Natural killer cell (primary cell): ENCODE measurements around the gene CD226. TPM values are rescaled to one million over a fixed set of nuclear protein-coding genes. Genes with fewer than 3 reads are reported as not detected.

Experiments used
- ATAC-seq, 3 donors: fragments of 150-1000 bp in 2 of 3; fragments of 200-7000 bp in 1 of 3; cut with Tn5 transposase; 1 replicate in 1 of 3; 2 replicates in 2 of 3; pipeline ENCODE4 v1.10.0; 2021; ENCODE audit warnings: mild to moderate bottlenecking in 2 of 3, moderate library complexity in 2 of 3
- DNase-seq, 2 donors: peaks; one replicate each; pipeline versions ENCODE4 v3.0.0 to v3.0.0-alpha.2; 2013 to 2021; ENCODE audit warnings: mixed read lengths in 1 of 2
- H3K27ac ChIP-seq: one replicate; pipeline ENCODE4 v1.5.1; 2013; ENCODE audit warnings: mild to moderate bottlenecking, low read length
- H3K27me3 ChIP-seq: one replicate; pipeline ENCODE4 v1.6.1; 2013; ENCODE audit warnings: low read length; ENCODE audit not compliant: control insufficient read depth, insufficient read depth
- H3K36me3 ChIP-seq: one replicate; pipeline ENCODE4 v1.6.1; 2013; ENCODE audit warnings: low read length; ENCODE audit not compliant: control insufficient read depth, insufficient read depth
- H3K4me1 ChIP-seq: one replicate; pipeline ENCODE4 v1.6.1; 2013; ENCODE audit warnings: low read length; ENCODE audit not compliant: control insufficient read depth, insufficient read depth
- H3K4me3 ChIP-seq: one replicate; pipeline ENCODE4 v1.5.1; 2013; ENCODE audit warnings: low read length
- H3K9me3 ChIP-seq: one replicate; pipeline ENCODE4 v1.6.1; 2013; ENCODE audit warnings: low read length; ENCODE audit not compliant: control insufficient read depth, insufficient read depth
- H3K27ac Mint-ChIP-seq, 2 donors: one replicate each; pipeline ENCODE4 v1.8.0; 2022; ENCODE audit warnings: mild to moderate bottlenecking in 2 of 2, mixed read lengths in 2 of 2, moderate library complexity in 1 of 2
- H3K27me3 Mint-ChIP-seq, 2 donors: one replicate each; pipeline ENCODE4 v1.8.0; 2022; ENCODE audit warnings: low read depth in 2 of 2, mixed read lengths in 2 of 2
- H3K36me3 Mint-ChIP-seq: one replicate; pipeline ENCODE4 v1.8.0; 2022; ENCODE audit warnings: mixed read lengths
- H3K4me1 Mint-ChIP-seq, 2 donors: one replicate each; pipeline ENCODE4 v1.8.0; 2022; ENCODE audit warnings: mixed read lengths in 2 of 2
- H3K4me3 Mint-ChIP-seq: one replicate; pipeline ENCODE4 v1.8.0; 2022; ENCODE audit warnings: mild to moderate bottlenecking, moderate library complexity, mixed read lengths
- H3K9me3 Mint-ChIP-seq, 2 donors: one replicate each; pipeline ENCODE4 v1.8.0; 2022; ENCODE audit warnings: mixed read lengths in 2 of 2
- whole genome bisulfite sequencing: methylation state at CpG from one replicate; pipeline ENCODE4 v1.1.7; 2013; ENCODE audit warnings: missing lambda C conversion rate; ENCODE audit not compliant: insufficient coverage; 5-methylcytosine and 5-hydroxymethylcytosine counted together
- intact Hi-C: fragments of 100-400 bp; cut with micrococcal nuclease; formaldehyde crosslinking; loops from one replicate; pipeline ENCODE4 v1.14.2; 2022
- total RNA-seq, 4 donors: library from RNA; stranded (reverse); fragments of 120-200 nt in 1 of 4; gene quantifications; one replicate each; pipeline versions ENCODE4 v1.2.3 to v1.2.4, GENCODE V29; 2013 to 2022
- TF ChIP-seq, protein P1 (sequence below): fragments of 200-600 bp; IDR thresholded peaks from one replicate; pipeline ENCODE4 v1.8.0; 2022; ENCODE audit warnings: antibody characterized with exemption

The CD226 gene
- total RNA-seq, 3 donors from 2014 or later (not counting 1 experiment from before 2014, with no cell fraction given), result 151 to 178 (median 162) TPM

DNA sequence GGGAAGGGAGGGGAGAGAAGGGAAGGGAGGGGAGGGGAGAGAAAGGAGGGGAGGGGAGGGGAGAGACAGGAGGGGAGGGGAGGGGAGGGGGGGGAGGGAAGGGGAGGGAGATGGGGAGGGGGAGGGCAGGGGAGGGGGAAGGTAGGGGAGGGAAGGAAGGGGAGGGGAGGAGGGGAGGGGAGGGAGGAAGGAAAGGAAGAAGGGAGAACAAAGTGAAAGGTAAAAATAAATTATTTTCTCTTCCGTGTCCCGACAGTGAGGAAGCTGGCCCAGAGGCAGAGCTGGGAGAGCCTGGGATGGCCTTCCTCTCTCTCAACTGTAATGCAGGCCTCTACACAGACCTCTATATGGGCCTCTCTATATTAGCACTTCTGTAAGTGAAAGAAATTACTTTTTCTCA lies 53.2 kb downstream of the CD226 start:
- H3K4me3 Mint-ChIP-seq, result peak overlapping the region; percentile 47
- no peaks in the 10 kb centered on the region for H3K27me3 Mint-ChIP-seq
- peaks cover 53% of the 10 kb centered on the region for H3K4me1 ChIP-seq
- peak overlapping the region; percentile 92 for H3K27ac ChIP-seq
- H3K9me3 Mint-ChIP-seq, result peaks cover 0 to 2% of the 10 kb centered on the region in 2 donors
- DNase-seq (no peak), ATAC-seq (no peak)
- no peaks in the 10 kb centered on the region for H3K9me3 ChIP-seq
- TF ChIP-seq, protein P1, sequence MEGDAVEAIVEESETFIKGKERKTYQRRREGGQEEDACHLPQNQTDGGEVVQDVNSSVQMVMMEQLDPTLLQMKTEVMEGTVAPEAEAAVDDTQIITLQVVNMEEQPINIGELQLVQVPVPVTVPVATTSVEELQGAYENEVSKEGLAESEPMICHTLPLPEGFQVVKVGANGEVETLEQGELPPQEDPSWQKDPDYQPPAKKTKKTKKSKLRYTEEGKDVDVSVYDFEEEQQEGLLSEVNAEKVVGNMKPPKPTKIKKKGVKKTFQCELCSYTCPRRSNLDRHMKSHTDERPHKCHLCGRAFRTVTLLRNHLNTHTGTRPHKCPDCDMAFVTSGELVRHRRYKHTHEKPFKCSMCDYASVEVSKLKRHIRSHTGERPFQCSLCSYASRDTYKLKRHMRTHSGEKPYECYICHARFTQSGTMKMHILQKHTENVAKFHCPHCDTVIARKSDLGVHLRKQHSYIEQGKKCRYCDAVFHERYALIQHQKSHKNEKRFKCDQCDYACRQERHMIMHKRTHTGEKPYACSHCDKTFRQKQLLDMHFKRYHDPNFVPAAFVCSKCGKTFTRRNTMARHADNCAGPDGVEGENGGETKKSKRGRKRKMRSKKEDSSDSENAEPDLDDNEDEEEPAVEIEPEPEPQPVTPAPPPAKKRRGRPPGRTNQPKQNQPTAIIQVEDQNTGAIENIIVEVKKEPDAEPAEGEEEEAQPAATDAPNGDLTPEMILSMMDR, result no peak
- WGBS, result 53% methylated on average over 2 of the region's 2 CpGs
- intact Hi-C loops, result no loop called here
- H3K36me3 Mint-ChIP-seq, result peaks cover 21% of the 10 kb centered on the region
- H3K36me3 ChIP-seq, result peaks cover 13% of the 10 kb centered on the region
- H3K27me3 ChIP-seq, result no peaks in the 10 kb centered on the region
- H3K4me1 Mint-ChIP-seq, result peaks cover 80 to 82% of the 10 kb centered on the region in 2 donors
- peak overlapping the region; percentile 75 to 93 for H3K27ac Mint-ChIP-seq
- H3K4me3 ChIP-seq, result no peak overlapping the region

DNA sequence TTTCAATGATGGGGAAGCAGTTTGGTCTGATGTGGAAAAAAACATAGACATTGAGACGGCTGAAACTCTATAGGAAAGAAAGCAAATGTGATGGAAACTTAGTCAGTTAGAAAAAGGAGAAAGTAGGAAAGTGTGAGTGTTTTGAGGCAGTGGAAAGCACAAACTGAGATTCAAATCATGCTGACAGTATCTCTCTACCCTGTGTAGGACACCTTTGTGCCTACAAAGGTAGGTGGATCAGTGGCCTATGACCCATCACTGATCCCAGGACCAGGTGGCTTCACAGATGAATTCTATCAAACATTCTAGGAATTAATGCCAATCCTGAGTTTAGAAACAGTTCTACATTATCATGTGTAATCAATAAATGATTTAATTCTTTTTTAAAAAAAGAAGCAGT lies 57.1 kb downstream of the CD226 start:
- peak overlapping the region; percentile 34 for H3K27ac ChIP-seq
- no peak overlapping the region for H3K4me3 ChIP-seq
- no peaks in the 10 kb centered on the region for H3K9me3 ChIP-seq
- Mint-ChIP-seq H3K36me3 (peaks cover 21% of the 10 kb centered on the region), H3K9me3 (peaks cover 0 to 2% of the 10 kb centered on the region in 2 donors), H3K27me3 (no peaks in the 10 kb centered on the region), H3K4me1 (peaks cover 65 to 73% of the 10 kb centered on the region in 2 donors), H3K4me3 (peak overlapping the region; percentile 41), H3K27ac (peak overlapping the region; percentile 75 to 93)
- H3K27me3 ChIP-seq, result no peaks in the 10 kb centered on the region
- DNase-seq (no peak), ATAC-seq (no peak)
- intact Hi-C loops, result no loop called here
- H3K4me1 ChIP-seq, result peaks cover 43% of the 10 kb centered on the region
- 44% methylated on average over 1 of the region's 1 CpG for WGBS
- H3K36me3 ChIP-seq, result peaks cover 17% of the 10 kb centered on the region
- TF ChIP-seq, protein P1, result no peak

DNA sequence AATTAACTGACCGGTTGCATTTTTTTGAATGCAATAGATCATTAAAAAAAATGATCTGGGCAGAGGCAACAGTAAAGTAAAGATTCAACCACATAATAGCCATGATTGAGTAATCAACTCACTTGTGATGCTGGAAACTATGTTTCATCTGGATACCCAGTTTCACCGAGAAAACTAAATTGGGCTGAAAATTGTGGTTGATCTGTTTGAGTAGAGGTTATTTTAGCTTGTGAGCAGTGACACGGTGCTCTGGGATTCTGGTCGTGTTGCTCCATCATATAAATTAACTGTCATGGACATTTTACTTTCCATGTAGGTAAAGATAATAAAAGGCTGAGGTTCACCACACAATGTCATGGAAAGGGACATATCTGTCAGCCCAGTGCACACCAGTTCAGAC lies 58.7 kb downstream of the CD226 start:
- no peaks in the 10 kb centered on the region for H3K9me3 ChIP-seq
- Mint-ChIP-seq H3K27me3 (no peaks in the 10 kb centered on the region), H3K36me3 (peaks cover 20% of the 10 kb centered on the region), H3K4me3 (peak overlapping the region; percentile 18), H3K27ac (peak overlapping the region; percentile 75 to 93), H3K4me1 (peaks cover 77 to 85% of the 10 kb centered on the region in 2 donors), H3K9me3 (peaks cover 0 to 2% of the 10 kb centered on the region in 2 donors)
- TF ChIP-seq, protein P1, result no peak
- peak overlapping the region; percentile 31 for H3K27ac ChIP-seq
- H3K4me3 ChIP-seq, result no peak overlapping the region
- ATAC-seq, result peak in 1 of 3 donors; percentile 52
- no peaks in the 10 kb centered on the region for H3K27me3 ChIP-seq
- 60% methylated on average over 2 of the region's 4 CpGs for WGBS
- H3K4me1 ChIP-seq, result peaks cover 39% of the 10 kb centered on the region
- intact Hi-C loops, result no loop called here
- no peak for DNase-seq
- peaks cover 16% of the 10 kb centered on the region for H3K36me3 ChIP-seq

DNA sequence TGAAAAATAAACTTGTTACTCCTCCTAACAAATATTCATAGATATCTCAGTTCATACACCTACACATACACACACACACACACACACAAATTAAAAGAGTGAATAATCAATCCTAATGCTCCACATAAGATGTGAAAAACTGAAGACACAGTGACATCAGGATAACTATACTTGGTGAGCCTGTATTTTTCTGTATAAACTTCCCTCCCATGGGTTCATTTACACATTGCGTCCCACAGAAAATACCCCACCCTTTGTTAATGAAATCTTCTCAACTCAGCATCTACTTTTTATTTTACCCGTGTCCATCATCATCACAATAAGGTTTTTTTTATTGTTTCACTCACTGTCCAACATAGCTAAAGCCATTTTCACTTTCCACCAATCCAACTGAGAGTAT lies 60.4 kb downstream of the CD226 start:
- no peak overlapping the region for H3K4me3 Mint-ChIP-seq

More for the DNA sequence above, 60.4 kb downstream of the CD226 start:
- Mint-ChIP-seq H3K27me3 (no peaks in the 10 kb centered on the region), H3K36me3 (peaks cover 7% of the 10 kb centered on the region), H3K9me3 (no peaks in the 10 kb centered on the region), H3K4me1 (peaks cover 73 to 85% of the 10 kb centered on the region in 2 donors), H3K27ac (peak overlapping the region; percentile 6 to 59)
- Histone ChIP-seq H3K9me3 (no peaks in the 10 kb centered on the region), H3K36me3 (peaks cover 13% of the 10 kb centered on the region), H3K27me3 (no peaks in the 10 kb centered on the region), H3K27ac (no peak overlapping the region), H3K4me1 (peaks cover 42% of the 10 kb centered on the region), H3K4me3 (no peak overlapping the region)
- WGBS, result 75% methylated on average over 2 of the region's 2 CpGs
- DNase-seq (no peak), ATAC-seq (no peak)
- intact Hi-C loops, result no loop called here
- TF ChIP-seq, protein P1, result no peak
